Smooth muscle cell (in vitro differentiated cells): ENCODE measurements around the gene NRXN3. TPM values are rescaled to one million over a fixed set of nuclear protein-coding genes. Genes with fewer than 3 reads are reported as not detected.

Experiments
- DNase-seq: peaks from one replicate; lab custom pipeline; 2025; ENCODE audit not compliant: unreplicated experiment; lab: John Stamatoyannopoulos, UW
- H2AFZ ChIP-seq: fragments of 200-600 bp; sonication (generic); 2 replicates; pipeline ENCODE4 v1.6.0; 2016; ENCODE audit warnings: antibody characterized with exemption, low read depth, mild to moderate bottlenecking
- H3F3A ChIP-seq: fragments of 200-600 bp; sonication (generic); 2 replicates; pipeline ENCODE4 v1.6.0; 2017; ENCODE audit warnings: antibody characterized with exemption, low read depth
- H3K27ac ChIP-seq: fragments of 200-600 bp; sonication (generic); 2 replicates; pipeline ENCODE4 v1.5.1; 2016; ENCODE audit warnings: low read depth, mild to moderate bottlenecking
- H3K27me3 ChIP-seq: fragments of 200-600 bp; sonication (generic); 2 replicates; pipeline ENCODE4 v1.6.1; 2016; ENCODE audit warnings: low read depth, mild to moderate bottlenecking
- H3K36me3 ChIP-seq: fragments of 200-600 bp; sonication (generic); 2 replicates; pipeline ENCODE4 v1.5.1; 2016; ENCODE audit warnings: low read depth
- H3K4me1 ChIP-seq: fragments of 200-600 bp; sonication (generic); 2 replicates; pipeline ENCODE4 v1.5.1; 2016; ENCODE audit warnings: low read depth
- H3K4me2 ChIP-seq: fragments of 200-600 bp; sonication (generic); 2 replicates; pipeline ENCODE4 v1.6.0; 2016; ENCODE audit warnings: mild to moderate bottlenecking
- H3K4me3 ChIP-seq: fragments of 200-600 bp; sonication (generic); 2 replicates; pipeline ENCODE4 v1.5.1; 2016; ENCODE audit warnings: mild to moderate bottlenecking
- H3K79me2 ChIP-seq: fragments of 200-600 bp; sonication (generic); 2 replicates; pipeline ENCODE4 v1.6.0; 2016; ENCODE audit warnings: low read depth, mild to moderate bottlenecking
- H3K9ac ChIP-seq: fragments of 200-600 bp; sonication (generic); 2 replicates; pipeline ENCODE4 v1.6.0; 2016; ENCODE audit warnings: low read depth
- H3K9me3 ChIP-seq: fragments of 200-600 bp; sonication (generic); replicated peaks from 2 replicates; pipeline ENCODE4 v1.5.1; 2016; ENCODE audit warnings: low read depth
- H4K20me1 ChIP-seq: fragments of 200-600 bp; sonication (generic); 2 replicates; pipeline ENCODE4 v1.6.0; 2016; ENCODE audit warnings: low read depth
- CTCF ChIP-seq: fragments of 200-600 bp; sonication (generic); IDR thresholded peaks from 2 replicates; pipeline ENCODE4 v1.5.1; 2017; ENCODE audit warnings: borderline replicate concordance, mild to moderate bottlenecking, antibody characterized with exemption; ENCODE audit not compliant: insufficient read depth, poor library complexity, severe bottlenecking
- WGBS: methylation state at CpG from one replicate; pipeline ENCODE4 v1.1.7; 2016; ENCODE audit warnings: low lambda C conversion rate; 5-methylcytosine and 5-hydroxymethylcytosine counted together
- polyA plus RNA-seq: library from polyadenylated mRNA; unstranded; fragments of >200 nt; fragmentation: Nextera tagmentation; extraction: Ambion mirVana; gene quantifications from 2 replicates; pipeline ENCODE4 v1.2.1, GENCODE V29; 2016
- total RNA-seq: library from RNA; depleted of rRNA; stranded (reverse); fragments of >200 nt; gene quantifications from 2 replicates; pipeline ENCODE4 v1.2.3, GENCODE V29; 2014

The NRXN3 gene
- total and polyA plus RNA-seq, 2 experiments from 2014 or later: 1.2 to 7.0 TPM

GRCh38 chr14:79586989-79587598 lies 1416.9 kb downstream of the NRXN3 start:
- 73% methylated on average over 7 of the region's 7 CpGs for WGBS
- Histone ChIP-seq H3K4me1 (peaks cover 17% of the 10 kb centered on the region), H2AFZ (no peak overlapping the region), H3K4me3 (no peak overlapping the region), H3K79me2 (no peaks in the 10 kb centered on the region), H4K20me1 (no peaks in the 10 kb centered on the region), H3K9ac (no peak overlapping the region), H3K27me3 (no peaks in the 10 kb centered on the region), H3K9me3 (no peaks in the 10 kb centered on the region), H3K4me2 (peak overlapping the region; percentile 9), H3K27ac (no peak overlapping the region), H3K36me3 (no peaks in the 10 kb centered on the region), H3F3A (peaks cover 13% of the 10 kb centered on the region)
- DNase-seq: no peak
- no peak for TF ChIP-seq CTCF

- no peak for DNase-seq
- Histone ChIP-seq H4K20me1 (no peaks in the 10 kb centered on the region), H3K27me3 (no peaks in the 10 kb centered on the region), H3K79me2 (no peaks in the 10 kb centered on the region), H3K9ac (no peak overlapping the region), H3K36me3 (no peaks in the 10 kb centered on the region), H3K9me3 (no peaks in the 10 kb centered on the region), H3K4me1 (peaks cover 14% of the 10 kb centered on the region), H3K4me3 (no peak overlapping the region), H3K27ac (no peak overlapping the region), H3K4me2 (no peak overlapping the region), H2AFZ (no peak overlapping the region), H3F3A (peaks cover 13% of the 10 kb centered on the region)
- WGBS: 90% methylated on average over 1 of the region's 1 CpG
- no peak for TF ChIP-seq CTCF
Measured at GRCh38 chr14:79587875-79588274, 1417.7 kb downstream of the NRXN3 start.

- H3K36me3 ChIP-seq: no peaks in the 10 kb centered on the region
- no peak overlapping the region for H3K27ac ChIP-seq
- no peaks in the 10 kb centered on the region for H3K79me2 ChIP-seq
- peaks cover 13% of the 10 kb centered on the region for H3F3A ChIP-seq
- no peak for TF ChIP-seq CTCF
- no peak overlapping the region for H2AFZ ChIP-seq
- no peaks in the 10 kb centered on the region for H3K27me3 ChIP-seq
- H3K4me2 ChIP-seq: no peak overlapping the region
- no peaks in the 10 kb centered on the region for H3K9me3 ChIP-seq
- peaks cover 9% of the 10 kb centered on the region for H3K4me1 ChIP-seq
- no peak overlapping the region for H3K9ac ChIP-seq
- 96% methylated on average over 2 of the region's 2 CpGs for WGBS
- H4K20me1 ChIP-seq: no peaks in the 10 kb centered on the region
- no peak overlapping the region for H3K4me3 ChIP-seq
- no peak for DNase-seq
Measured at GRCh38 chr14:79588398-79588797, 1418.2 kb downstream of the NRXN3 start.

- WGBS: 10% methylated on average over 4 of the region's 4 CpGs
- no peak for TF ChIP-seq CTCF
- H3K9me3 ChIP-seq: no peaks in the 10 kb centered on the region
- no peak overlapping the region for H3K4me3 ChIP-seq
- peak overlapping the region; percentile 76 for H3K27ac ChIP-seq
- no peaks in the 10 kb centered on the region for H3K36me3 ChIP-seq
- no peak overlapping the region for H2AFZ ChIP-seq
- no peaks in the 10 kb centered on the region for H3K4me1 ChIP-seq
- H3K4me2 ChIP-seq: peak overlapping the region; percentile 59
- H3K79me2 ChIP-seq: no peaks in the 10 kb centered on the region
- DNase-seq: no peak
- H3F3A ChIP-seq: no peaks in the 10 kb centered on the region
- H4K20me1 ChIP-seq: no peaks in the 10 kb centered on the region
- peak overlapping the region; percentile 0 for H3K9ac ChIP-seq
- H3K27me3 ChIP-seq: no peaks in the 10 kb centered on the region
Measured at GRCh38 chr14:79596551-79596950, 1426.4 kb downstream of the NRXN3 start.
